HL-60 (cell line): ENCODE data around the gene ZDHHC24.
A peak's percentile ranks its signal among the peaks of the same experiment; 100 is the strongest.

Experiments used
- DNase-seq, 2 experiments: peaks; one replicate each; pipeline ENCODE4 v3.0.0-alpha.2; 2010 to 2020; ENCODE audit warnings: low read depth in 1 of 2, low spot score in 1 of 2
- H3K27ac ChIP-seq: fragments of 250-450 bp; sonication (Bioruptor Pico); replicated peaks from 2 replicates; pipeline ENCODE4 v1.5.1; 2020; ENCODE audit warnings: mild to moderate bottlenecking, moderate library complexity
- H3K27me3 ChIP-seq: fragments of 250-450 bp; sonication (Bioruptor Pico); 2 replicates; pipeline ENCODE4 v1.5.1; 2021; ENCODE audit warnings: mild to moderate bottlenecking, moderate library complexity; ENCODE audit not compliant: insufficient read depth, poor library complexity, severe bottlenecking
- H3K4me3 ChIP-seq: replicated peaks from 2 replicates; pipeline ENCODE4 v1.5.1; 2011; ENCODE audit warnings: mild to moderate bottlenecking, control low read depth, low read length; ENCODE audit not compliant: insufficient read depth
- GABPA ChIP-seq: IDR thresholded peaks from 2 replicates; pipeline ENCODE4 v1.6.1; 2012; ENCODE audit warnings: low read depth
- POLR2AphosphoS5 ChIP-seq: IDR thresholded peaks from 2 replicates; pipeline ENCODE4 v1.6.1; 2012; ENCODE audit warnings: low read depth
- SPI1 ChIP-seq: IDR thresholded peaks from 2 replicates; pipeline ENCODE4 v1.6.1; 2012; ENCODE audit warnings: low read depth, mild to moderate bottlenecking, borderline replicate concordance
- TF ChIP-seq, protein P1 (sequence below): IDR thresholded peaks from 2 replicates; pipeline ENCODE4 v1.6.1; 2012; ENCODE audit warnings: low read depth; ENCODE audit not compliant: insufficient replicate concordance
- TF ChIP-seq, protein P2 (sequence below): IDR thresholded peaks from one replicate; pipeline ENCODE4 v1.5.1; 2011; ENCODE audit warnings: low read length, control low read depth, inconsistent platforms; ENCODE audit not compliant: insufficient read depth

ZDHHC24 gene

DNA sequence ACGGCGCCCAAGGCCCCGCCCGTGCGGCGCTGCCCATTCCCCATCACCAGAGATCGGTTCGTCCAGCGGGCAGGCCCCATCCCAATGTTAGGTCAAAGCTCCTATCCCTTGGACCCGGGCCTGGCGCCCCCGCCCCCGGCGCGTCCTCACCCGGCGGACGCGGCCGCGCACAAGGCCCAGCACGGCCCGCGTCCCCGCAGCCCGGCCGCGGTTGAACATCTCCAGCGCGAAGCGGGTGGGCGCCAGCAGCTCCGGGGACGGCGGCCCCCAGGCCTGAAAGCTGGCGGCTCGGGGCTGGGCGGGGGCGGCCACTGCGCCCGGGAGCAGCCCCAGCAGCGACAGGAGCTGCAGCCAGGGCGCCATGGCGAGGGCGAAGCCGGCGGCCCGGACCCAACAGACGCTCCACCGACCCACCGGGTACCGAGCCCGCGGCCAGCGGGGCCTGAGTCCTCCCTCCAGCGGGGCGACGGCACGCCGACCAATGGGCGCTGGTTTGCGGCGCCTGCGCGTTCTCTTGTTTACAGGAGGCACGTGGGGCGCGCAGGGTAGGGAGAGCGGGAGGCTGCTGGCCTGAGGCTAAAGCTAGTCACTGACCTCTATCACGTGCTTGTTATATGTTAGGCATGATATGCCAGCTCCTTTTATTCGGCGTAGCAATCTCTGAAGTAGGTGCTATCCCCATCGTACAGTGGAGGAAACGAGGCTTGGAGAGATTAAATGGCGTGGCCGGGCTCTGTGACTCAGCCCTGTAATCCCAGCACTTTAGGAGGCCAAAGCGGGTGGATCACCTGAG lies 22.5 kb upstream of the ZDHHC24 start, which contains the start of gene CTSF:
TSS of gene CTSF (minus strand) at position 483 of the 793 bp plus-strand sequence. CDS start at position 363, 120 bp downstream.
- Histone ChIP-seq H3K4me3 (no peak within 1 kb of the TSS), H3K27ac (no peak within 1 kb of the TSS), H3K27me3 (peaks cover 15% of the 10 kb centered on the region)
- DNase-seq: peak; percentile 12 to 52
- no peak for TF ChIP-seq GABPA
- TF ChIP-seq POLR2AphosphoS5: no peak
- TF ChIP-seq, protein P1, sequence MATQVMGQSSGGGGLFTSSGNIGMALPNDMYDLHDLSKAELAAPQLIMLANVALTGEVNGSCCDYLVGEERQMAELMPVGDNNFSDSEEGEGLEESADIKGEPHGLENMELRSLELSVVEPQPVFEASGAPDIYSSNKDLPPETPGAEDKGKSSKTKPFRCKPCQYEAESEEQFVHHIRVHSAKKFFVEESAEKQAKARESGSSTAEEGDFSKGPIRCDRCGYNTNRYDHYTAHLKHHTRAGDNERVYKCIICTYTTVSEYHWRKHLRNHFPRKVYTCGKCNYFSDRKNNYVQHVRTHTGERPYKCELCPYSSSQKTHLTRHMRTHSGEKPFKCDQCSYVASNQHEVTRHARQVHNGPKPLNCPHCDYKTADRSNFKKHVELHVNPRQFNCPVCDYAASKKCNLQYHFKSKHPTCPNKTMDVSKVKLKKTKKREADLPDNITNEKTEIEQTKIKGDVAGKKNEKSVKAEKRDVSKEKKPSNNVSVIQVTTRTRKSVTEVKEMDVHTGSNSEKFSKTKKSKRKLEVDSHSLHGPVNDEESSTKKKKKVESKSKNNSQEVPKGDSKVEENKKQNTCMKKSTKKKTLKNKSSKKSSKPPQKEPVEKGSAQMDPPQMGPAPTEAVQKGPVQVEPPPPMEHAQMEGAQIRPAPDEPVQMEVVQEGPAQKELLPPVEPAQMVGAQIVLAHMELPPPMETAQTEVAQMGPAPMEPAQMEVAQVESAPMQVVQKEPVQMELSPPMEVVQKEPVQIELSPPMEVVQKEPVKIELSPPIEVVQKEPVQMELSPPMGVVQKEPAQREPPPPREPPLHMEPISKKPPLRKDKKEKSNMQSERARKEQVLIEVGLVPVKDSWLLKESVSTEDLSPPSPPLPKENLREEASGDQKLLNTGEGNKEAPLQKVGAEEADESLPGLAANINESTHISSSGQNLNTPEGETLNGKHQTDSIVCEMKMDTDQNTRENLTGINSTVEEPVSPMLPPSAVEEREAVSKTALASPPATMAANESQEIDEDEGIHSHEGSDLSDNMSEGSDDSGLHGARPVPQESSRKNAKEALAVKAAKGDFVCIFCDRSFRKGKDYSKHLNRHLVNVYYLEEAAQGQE: no peak
- TF ChIP-seq, protein P2, sequence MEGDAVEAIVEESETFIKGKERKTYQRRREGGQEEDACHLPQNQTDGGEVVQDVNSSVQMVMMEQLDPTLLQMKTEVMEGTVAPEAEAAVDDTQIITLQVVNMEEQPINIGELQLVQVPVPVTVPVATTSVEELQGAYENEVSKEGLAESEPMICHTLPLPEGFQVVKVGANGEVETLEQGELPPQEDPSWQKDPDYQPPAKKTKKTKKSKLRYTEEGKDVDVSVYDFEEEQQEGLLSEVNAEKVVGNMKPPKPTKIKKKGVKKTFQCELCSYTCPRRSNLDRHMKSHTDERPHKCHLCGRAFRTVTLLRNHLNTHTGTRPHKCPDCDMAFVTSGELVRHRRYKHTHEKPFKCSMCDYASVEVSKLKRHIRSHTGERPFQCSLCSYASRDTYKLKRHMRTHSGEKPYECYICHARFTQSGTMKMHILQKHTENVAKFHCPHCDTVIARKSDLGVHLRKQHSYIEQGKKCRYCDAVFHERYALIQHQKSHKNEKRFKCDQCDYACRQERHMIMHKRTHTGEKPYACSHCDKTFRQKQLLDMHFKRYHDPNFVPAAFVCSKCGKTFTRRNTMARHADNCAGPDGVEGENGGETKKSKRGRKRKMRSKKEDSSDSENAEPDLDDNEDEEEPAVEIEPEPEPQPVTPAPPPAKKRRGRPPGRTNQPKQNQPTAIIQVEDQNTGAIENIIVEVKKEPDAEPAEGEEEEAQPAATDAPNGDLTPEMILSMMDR: no peak
- no peak for TF ChIP-seq SPI1

DNA sequence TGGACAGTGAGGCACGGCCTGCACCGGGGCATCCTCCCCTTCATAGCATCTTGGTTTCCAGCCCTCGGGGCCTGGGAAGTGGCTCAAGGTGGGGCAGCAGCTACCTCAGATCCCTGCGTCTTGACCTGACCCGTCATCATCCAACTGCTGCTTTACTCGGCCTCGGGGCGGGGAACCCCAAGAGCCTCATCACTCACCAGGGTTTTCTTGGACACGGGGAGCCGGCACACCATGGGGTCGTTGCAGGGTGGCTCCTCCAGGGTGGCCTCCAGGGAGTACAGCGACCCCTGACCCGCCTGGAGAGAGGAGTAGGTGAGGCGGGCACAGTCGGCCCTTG lies 21.9 kb upstream of the ZDHHC24 start:
- peaks cover 15% of the 10 kb centered on the region for H3K27me3 ChIP-seq
- no peak overlapping the region for H3K27ac ChIP-seq
- TF ChIP-seq GABPA (no peak), POLR2AphosphoS5 (no peak), SPI1 (no peak)
- TF ChIP-seq, protein P2: no peak
- TF ChIP-seq, protein P1: no peak
- H3K4me3 ChIP-seq: no peak overlapping the region
- no peak for DNase-seq

DNA sequence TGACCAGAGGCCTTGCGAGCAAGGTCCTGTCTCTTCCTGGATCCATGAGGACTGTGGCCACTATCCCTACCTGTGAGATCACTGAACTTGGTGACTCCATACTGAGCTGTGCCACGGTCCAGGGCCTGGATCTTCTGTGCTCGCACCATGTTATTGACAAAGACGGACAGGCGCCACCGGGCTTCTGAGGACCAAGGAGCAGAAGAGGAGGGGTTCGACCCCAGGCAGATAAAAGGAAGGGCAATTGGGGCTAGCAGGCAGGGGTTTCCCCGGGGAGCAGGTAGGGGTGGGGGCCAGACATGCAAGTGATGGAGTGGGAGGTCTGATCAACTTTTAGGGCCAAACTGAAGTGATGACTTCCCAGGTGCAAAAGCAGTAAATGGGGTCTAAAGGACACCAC lies 20.4 kb upstream of the ZDHHC24 start:
- no peak for DNase-seq
- no peak overlapping the region for H3K27ac ChIP-seq
- TF ChIP-seq, protein P1: no peak
- no peak for TF ChIP-seq SPI1
- TF ChIP-seq, protein P2: no peak
- no peak for TF ChIP-seq GABPA
- TF ChIP-seq POLR2AphosphoS5: no peak
- H3K27me3 ChIP-seq: peaks cover 15% of the 10 kb centered on the region
- no peak overlapping the region for H3K4me3 ChIP-seq
